HFF-Myc (cell line): ENCODE measurements around the gene USP44.

Experiments
- DNase-seq: peaks from one replicate; pipeline ENCODE4 v3.0.0-alpha.2; 2011; ENCODE audit warnings: low read depth; ENCODE audit errors: extremely low read depth
- H3K4me3 ChIP-seq: replicated peaks from 2 replicates; pipeline ENCODE4 v1.5.1; 2011; ENCODE audit warnings: low read depth, mild to moderate bottlenecking, control low read depth, low read length
- CTCF ChIP-seq: IDR thresholded peaks from 2 replicates; pipeline ENCODE4 v1.5.1; 2012; ENCODE audit warnings: mild to moderate bottlenecking, low read depth, low read length, control low read depth; ENCODE audit errors: missing control alignments

The USP44 gene

GRCh38 chr12:95557625-95558024 lies 6.3 kb upstream of the USP44 start:
- no peak for TF ChIP-seq CTCF
- H3K4me3 ChIP-seq: no peak overlapping the region
- DNase-seq: no peak

GRCh38 chr12:95554532-95555071 lies 3.3 kb upstream of the USP44 start:
- TF ChIP-seq CTCF: no peak
- no peak for DNase-seq
- H3K4me3 ChIP-seq: no peak overlapping the region

- no peak overlapping the region for H3K4me3 ChIP-seq
- TF ChIP-seq CTCF: no peak
- no peak for DNase-seq
Observed at GRCh38 chr12:95553197-95553943, 2.1 kb upstream of the USP44 start.

- no peak for DNase-seq
- no peak overlapping the region for H3K4me3 ChIP-seq
Observed at GRCh38 chr12:95551913-95552516, 739 bp upstream of the USP44 start.

GRCh38 chr12:95549392-95550084 lies 1.7 kb downstream of the USP44 start:
- no peak overlapping the region for H3K4me3 ChIP-seq
- DNase-seq: no peak
- no peak for TF ChIP-seq CTCF

More at GRCh38 chr12:95551913-95552516, 739 bp upstream of the USP44 start:
- TF ChIP-seq CTCF: no peak

- H3K4me3 ChIP-seq: peak overlapping the region; percentile 46
- TF ChIP-seq CTCF: no peak
- DNase-seq: no peak
Observed at GRCh38 chr12:95548539-95549391, 2.5 kb downstream of the USP44 start.
